ENCODE measurements around the gene JAKMIP1.

DNA sequence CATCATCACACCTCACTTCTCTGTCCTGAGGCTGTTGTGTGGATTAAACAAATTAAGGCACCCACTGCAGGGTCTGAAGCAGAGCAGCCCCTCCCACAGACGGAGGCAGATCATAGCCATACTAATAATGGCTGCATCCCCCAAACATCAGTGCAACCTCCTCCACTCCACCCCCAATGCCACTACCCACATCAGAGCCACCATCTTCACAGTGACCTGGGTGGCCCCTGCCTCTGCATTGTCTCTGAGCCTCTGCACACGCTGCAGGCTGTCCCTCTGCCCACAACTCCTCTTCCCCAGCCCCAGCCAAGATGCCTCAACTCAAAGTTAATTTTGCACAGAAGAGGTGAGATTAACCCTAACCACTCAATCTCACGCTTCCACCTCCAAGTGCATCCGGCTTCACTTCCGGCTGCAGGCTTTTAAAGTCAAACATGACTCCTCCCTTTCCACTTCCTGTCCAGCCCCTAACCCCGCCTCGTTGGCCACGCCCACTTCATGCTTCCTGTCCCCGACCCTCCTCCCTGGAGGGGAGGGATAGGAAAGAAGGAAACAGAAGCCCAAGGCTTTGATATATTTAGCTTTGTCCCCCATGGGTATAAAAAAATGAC is 22.7 kb downstream of the JAKMIP1 start:
- no peak for TF ChIP-seq MXI1 (conservative IDR thresholded peaks at IDR 0.05; ENCODE audit: poor library complexity, severe bottlenecking)
- TF ChIP-seq, protein P1, sequence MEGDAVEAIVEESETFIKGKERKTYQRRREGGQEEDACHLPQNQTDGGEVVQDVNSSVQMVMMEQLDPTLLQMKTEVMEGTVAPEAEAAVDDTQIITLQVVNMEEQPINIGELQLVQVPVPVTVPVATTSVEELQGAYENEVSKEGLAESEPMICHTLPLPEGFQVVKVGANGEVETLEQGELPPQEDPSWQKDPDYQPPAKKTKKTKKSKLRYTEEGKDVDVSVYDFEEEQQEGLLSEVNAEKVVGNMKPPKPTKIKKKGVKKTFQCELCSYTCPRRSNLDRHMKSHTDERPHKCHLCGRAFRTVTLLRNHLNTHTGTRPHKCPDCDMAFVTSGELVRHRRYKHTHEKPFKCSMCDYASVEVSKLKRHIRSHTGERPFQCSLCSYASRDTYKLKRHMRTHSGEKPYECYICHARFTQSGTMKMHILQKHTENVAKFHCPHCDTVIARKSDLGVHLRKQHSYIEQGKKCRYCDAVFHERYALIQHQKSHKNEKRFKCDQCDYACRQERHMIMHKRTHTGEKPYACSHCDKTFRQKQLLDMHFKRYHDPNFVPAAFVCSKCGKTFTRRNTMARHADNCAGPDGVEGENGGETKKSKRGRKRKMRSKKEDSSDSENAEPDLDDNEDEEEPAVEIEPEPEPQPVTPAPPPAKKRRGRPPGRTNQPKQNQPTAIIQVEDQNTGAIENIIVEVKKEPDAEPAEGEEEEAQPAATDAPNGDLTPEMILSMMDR (IDR thresholded peaks at IDR 0.05; ENCODE audit: poor library complexity, severe bottlenecking): no peak
- TF ChIP-seq TAF1 (IDR thresholded peaks at IDR 0.05; ENCODE audit: low read depth): no peak
- TF ChIP-seq POLR2AphosphoS5 (IDR thresholded peaks at IDR 0.05): no peak
- no peak for TF ChIP-seq EP300 (conservative IDR thresholded peaks at IDR 0.05; ENCODE audit: poor library complexity, severe bottlenecking)
- no peak for TF ChIP-seq EZH2 (IDR thresholded peaks at IDR 0.05; ENCODE audit: borderline replicate concordance, insufficient read depth, low read length, poor library complexity, severe bottlenecking)

Measured in neural cell (in vitro differentiated cells).